ENCODE measurements around the gene NRXN3.

NRXN3 gene

DNA sequence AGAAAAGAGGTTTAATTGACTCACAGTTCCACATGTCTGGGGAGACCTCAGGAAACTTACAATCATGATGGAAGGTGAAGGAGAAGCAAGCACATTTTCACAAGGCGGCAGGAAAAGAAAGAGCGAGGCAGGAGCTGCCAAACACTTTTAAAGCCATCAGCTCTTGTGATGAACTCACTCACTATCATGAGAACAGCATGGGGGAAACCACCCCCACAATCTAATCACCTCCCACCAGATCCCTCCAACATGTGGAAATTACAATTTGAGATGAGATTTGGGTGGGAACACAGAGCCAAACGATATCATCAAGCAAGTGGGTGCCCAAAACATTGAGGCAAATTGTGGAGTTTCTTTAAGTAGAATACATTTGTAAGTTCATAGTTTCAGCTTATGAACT lies 1083.4 kb downstream of the NRXN3 start:
- Histone ChIP-seq H3K36me3 (ENCODE audit: control insufficient read depth, insufficient read depth, low read length) (no peaks in the 10 kb centered on the region), H3K27me3 (replicated peaks; ENCODE audit: control insufficient read depth, insufficient read depth, low read length) (no peaks in the 10 kb centered on the region), H3K4me3 (replicated peaks; ENCODE audit: low read depth, low read length) (no peak overlapping the region)
- DNase-seq (ENCODE audit: extremely low read depth, insufficient read length) = no peak
- TF ChIP-seq, protein P1, sequence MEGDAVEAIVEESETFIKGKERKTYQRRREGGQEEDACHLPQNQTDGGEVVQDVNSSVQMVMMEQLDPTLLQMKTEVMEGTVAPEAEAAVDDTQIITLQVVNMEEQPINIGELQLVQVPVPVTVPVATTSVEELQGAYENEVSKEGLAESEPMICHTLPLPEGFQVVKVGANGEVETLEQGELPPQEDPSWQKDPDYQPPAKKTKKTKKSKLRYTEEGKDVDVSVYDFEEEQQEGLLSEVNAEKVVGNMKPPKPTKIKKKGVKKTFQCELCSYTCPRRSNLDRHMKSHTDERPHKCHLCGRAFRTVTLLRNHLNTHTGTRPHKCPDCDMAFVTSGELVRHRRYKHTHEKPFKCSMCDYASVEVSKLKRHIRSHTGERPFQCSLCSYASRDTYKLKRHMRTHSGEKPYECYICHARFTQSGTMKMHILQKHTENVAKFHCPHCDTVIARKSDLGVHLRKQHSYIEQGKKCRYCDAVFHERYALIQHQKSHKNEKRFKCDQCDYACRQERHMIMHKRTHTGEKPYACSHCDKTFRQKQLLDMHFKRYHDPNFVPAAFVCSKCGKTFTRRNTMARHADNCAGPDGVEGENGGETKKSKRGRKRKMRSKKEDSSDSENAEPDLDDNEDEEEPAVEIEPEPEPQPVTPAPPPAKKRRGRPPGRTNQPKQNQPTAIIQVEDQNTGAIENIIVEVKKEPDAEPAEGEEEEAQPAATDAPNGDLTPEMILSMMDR (IDR thresholded peaks at IDR 0.05; ENCODE audit: insufficient read depth, low read length, poor library complexity, severe bottlenecking) = no peak

DNA sequence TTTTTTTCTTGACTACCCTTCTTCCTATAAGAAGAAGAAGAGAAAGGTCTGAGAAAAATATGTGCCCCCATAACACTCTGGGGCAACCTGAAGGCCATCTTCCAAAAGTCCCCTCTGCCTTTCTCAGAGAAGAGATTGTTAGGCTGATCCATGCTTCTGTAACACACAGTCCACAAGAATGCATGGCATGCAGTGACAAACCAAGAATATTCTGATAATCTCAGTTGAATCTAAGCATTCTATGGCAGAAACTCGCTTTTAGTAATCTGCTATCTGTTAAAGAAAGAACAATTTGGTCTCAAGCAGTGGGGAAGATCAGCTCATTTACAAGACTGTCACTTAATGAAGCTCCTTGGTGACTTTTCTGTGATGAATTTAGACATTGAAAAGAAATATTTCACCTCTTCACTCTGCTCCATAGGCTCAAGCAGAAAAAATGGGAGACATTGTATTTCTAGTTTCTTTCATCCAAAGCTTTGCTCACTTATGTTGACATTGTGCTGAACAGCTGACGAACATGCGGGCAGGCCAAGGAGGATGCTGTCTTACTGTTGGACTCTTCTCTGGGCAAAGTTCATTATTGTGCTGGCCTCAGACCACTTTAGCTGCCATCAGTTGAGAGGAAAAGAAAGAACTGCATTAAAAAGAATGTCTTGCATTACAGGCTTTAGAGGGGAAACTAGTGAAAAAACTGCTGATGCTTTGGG lies 1084.0 kb downstream of the NRXN3 start:
- H3K4me3 ChIP-seq (replicated peaks; ENCODE audit: low read depth, low read length) = no peak overlapping the region
- TF ChIP-seq, protein P1 (IDR thresholded peaks at IDR 0.05; ENCODE audit: insufficient read depth, low read length, poor library complexity, severe bottlenecking) = no peak
- no peaks in the 10 kb centered on the region for H3K27me3 ChIP-seq (replicated peaks; ENCODE audit: control insufficient read depth, insufficient read depth, low read length)
- H3K36me3 ChIP-seq (ENCODE audit: control insufficient read depth, insufficient read depth, low read length) = no peaks in the 10 kb centered on the region
- DNase-seq (ENCODE audit: extremely low read depth, insufficient read length) = no peak

DNA sequence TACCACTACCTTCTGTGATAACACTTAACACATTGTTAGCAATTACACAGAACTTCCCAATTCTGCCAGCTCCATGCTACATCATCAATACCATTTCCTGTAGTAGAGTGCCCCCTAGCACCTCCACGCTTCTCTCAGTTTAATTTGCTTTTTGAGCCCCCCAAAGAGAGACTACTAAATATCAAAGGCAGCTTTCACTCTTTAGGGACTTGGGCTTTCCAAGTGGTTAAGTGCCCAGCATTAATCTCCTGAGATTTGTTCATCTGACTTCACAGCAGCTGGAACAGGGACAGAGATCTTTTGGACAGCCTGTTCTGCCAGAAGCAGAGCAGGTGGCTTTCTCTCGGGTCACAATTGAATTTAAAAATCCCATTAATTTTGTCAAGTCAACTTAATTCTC lies 1086.2 kb downstream of the NRXN3 start:
- DNase-seq (ENCODE audit: extremely low read depth, insufficient read length) = no peak
- no peaks in the 10 kb centered on the region for H3K36me3 ChIP-seq (ENCODE audit: control insufficient read depth, insufficient read depth, low read length)
- H3K27me3 ChIP-seq (replicated peaks; ENCODE audit: control insufficient read depth, insufficient read depth, low read length) = no peaks in the 10 kb centered on the region
- TF ChIP-seq, protein P1 (IDR thresholded peaks at IDR 0.05; ENCODE audit: insufficient read depth, low read length, poor library complexity, severe bottlenecking) = no peak
- no peak overlapping the region for H3K4me3 ChIP-seq (replicated peaks; ENCODE audit: low read depth, low read length)

DNA sequence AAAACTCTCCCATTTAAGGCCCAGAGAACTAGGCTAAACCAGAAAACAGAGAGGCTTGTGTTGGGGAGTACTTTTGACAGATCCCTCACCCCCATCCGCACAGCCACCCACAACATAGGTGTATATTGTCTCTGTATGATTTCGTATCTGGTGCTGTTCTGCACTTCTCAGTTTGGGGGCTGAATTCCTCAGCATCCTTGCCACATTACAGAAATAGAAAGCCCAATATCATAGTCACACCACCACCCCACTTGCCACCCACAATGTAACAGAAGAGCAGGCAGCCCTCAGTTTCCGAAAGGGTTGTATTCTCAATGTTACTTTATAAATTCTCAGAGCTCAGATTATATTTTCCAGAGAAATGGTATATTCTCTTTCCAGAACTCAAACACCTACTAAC lies 1090.2 kb downstream of the NRXN3 start:
- no peak for DNase-seq (ENCODE audit: extremely low read depth, insufficient read length)
- no peaks in the 10 kb centered on the region for H3K36me3 ChIP-seq (ENCODE audit: control insufficient read depth, insufficient read depth, low read length)
- no peak overlapping the region for H3K4me3 ChIP-seq (replicated peaks; ENCODE audit: low read depth, low read length)
- TF ChIP-seq, protein P1 (IDR thresholded peaks at IDR 0.05; ENCODE audit: insufficient read depth, low read length, poor library complexity, severe bottlenecking) = no peak
- H3K27me3 ChIP-seq (replicated peaks; ENCODE audit: control insufficient read depth, insufficient read depth, low read length) = no peaks in the 10 kb centered on the region

DNA sequence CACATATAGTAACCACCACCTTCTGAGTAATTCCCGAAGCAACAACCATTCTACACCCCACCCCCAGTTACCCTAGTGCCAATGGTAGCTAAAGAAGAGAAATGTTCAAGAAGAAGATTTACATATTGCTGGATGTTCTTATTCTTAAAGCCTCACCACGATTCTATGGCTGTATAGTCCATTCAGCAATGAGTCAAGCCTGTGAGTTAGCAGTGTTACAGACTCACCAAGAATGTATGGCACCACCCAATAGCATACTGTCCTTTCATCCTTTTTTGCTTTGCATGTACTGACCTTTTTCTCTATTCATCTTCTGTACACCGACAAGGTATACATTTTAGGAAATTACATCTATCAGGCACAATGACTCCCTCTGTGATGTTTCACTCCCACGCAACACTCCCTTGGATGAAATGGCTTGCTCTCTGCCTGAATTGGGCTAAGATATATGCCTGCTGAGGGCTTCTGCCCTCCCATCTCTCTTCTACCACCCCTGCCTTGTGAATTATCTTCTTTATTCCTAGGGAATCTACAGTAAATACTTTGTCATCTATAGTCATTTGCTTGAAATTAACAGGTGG lies 1095.3 kb downstream of the NRXN3 start:
- no peaks in the 10 kb centered on the region for H3K36me3 ChIP-seq (ENCODE audit: control insufficient read depth, insufficient read depth, low read length)
- H3K4me3 ChIP-seq (replicated peaks; ENCODE audit: low read depth, low read length) = no peak overlapping the region
- H3K27me3 ChIP-seq (replicated peaks; ENCODE audit: control insufficient read depth, insufficient read depth, low read length) = no peaks in the 10 kb centered on the region
- TF ChIP-seq, protein P1 (IDR thresholded peaks at IDR 0.05; ENCODE audit: insufficient read depth, low read length, poor library complexity, severe bottlenecking) = no peak
- DNase-seq (ENCODE audit: extremely low read depth, insufficient read length) = no peak

Measured in GM06990 (cell line).